Tibial nerve (tissue), 3 donors: ENCODE data around the gene HSBP1.

Source experiments
- POLR2A ChIP-seq, 2 donors: fragments of 450-650 bp; IDR thresholded peaks; one replicate each; pipeline ENCODE4 v1.6.1; 2017; ENCODE audit warnings: antibody characterized with exemption in 2 of 2, mild to moderate bottlenecking in 2 of 2, moderate library complexity in 2 of 2
- TF ChIP-seq, protein P1 (sequence below), 5 experiments: fragments of 200-600 bp in 3 of 5; fragments of 450-650 bp in 2 of 5; sonication (generic) in 3 of 5; IDR thresholded peaks; one replicate each; pipeline ENCODE4 v1.5.1; 2016 to 2019; ENCODE audit warnings: antibody characterized with exemption in 5 of 5, mild to moderate bottlenecking in 3 of 5, moderate library complexity in 2 of 5

DNA sequence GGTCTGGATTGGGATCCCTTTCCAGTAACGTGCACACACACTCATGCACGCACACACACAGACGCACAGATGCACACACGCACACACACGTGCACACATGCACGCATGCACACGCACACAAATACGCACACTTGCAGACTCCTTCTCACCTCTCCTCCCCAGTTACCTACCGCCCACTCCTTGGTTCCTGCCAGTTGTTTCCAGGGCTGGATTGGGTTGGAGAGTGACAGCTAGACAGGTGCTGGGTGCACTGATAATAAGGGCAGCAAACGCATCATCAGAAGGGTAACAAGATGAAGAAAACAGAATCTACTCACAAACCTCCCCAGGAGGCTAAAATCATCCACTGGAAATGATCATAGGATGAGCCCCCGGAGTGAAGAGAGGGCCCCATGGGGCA, 45.0 kb downstream of the HSBP1 start:
- TF ChIP-seq POLR2A (IDR thresholded peaks at IDR 0.05): no peak
- TF ChIP-seq, protein P1, sequence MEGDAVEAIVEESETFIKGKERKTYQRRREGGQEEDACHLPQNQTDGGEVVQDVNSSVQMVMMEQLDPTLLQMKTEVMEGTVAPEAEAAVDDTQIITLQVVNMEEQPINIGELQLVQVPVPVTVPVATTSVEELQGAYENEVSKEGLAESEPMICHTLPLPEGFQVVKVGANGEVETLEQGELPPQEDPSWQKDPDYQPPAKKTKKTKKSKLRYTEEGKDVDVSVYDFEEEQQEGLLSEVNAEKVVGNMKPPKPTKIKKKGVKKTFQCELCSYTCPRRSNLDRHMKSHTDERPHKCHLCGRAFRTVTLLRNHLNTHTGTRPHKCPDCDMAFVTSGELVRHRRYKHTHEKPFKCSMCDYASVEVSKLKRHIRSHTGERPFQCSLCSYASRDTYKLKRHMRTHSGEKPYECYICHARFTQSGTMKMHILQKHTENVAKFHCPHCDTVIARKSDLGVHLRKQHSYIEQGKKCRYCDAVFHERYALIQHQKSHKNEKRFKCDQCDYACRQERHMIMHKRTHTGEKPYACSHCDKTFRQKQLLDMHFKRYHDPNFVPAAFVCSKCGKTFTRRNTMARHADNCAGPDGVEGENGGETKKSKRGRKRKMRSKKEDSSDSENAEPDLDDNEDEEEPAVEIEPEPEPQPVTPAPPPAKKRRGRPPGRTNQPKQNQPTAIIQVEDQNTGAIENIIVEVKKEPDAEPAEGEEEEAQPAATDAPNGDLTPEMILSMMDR (IDR thresholded peaks at IDR 0.05): no peak
